ENCODE results near the gene APOBR.

APOBR gene

DNA sequence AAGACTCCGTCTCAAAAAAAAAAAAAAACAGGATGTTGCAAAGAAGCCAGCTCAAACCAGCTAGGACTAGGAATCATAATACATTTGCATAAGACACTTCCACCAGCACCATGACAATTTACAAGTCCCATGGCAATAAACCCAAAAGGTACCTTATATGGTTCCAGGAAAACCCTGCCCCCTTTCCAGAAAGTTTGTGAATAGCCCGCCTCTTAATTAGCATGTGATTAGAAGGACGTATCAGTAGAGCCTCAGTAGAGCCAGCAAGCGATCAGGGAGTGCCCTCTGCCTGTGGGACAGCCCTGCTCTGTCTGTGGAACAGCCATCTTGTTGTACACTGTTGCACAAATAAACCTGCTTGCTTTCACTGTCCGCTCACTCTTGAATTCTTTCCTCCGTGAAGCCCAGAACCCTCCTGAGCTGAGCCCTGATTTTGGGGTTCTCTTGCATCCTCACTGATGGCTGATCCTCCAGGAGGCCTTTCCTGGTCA is 30.3 kb downstream of the APOBR start:
- TF ChIP-seq, protein P1, sequence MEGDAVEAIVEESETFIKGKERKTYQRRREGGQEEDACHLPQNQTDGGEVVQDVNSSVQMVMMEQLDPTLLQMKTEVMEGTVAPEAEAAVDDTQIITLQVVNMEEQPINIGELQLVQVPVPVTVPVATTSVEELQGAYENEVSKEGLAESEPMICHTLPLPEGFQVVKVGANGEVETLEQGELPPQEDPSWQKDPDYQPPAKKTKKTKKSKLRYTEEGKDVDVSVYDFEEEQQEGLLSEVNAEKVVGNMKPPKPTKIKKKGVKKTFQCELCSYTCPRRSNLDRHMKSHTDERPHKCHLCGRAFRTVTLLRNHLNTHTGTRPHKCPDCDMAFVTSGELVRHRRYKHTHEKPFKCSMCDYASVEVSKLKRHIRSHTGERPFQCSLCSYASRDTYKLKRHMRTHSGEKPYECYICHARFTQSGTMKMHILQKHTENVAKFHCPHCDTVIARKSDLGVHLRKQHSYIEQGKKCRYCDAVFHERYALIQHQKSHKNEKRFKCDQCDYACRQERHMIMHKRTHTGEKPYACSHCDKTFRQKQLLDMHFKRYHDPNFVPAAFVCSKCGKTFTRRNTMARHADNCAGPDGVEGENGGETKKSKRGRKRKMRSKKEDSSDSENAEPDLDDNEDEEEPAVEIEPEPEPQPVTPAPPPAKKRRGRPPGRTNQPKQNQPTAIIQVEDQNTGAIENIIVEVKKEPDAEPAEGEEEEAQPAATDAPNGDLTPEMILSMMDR (conservative IDR thresholded peaks at IDR 0.05): no peak
- H3K27ac ChIP-seq: peak overlapping the region; percentile 74

DNA sequence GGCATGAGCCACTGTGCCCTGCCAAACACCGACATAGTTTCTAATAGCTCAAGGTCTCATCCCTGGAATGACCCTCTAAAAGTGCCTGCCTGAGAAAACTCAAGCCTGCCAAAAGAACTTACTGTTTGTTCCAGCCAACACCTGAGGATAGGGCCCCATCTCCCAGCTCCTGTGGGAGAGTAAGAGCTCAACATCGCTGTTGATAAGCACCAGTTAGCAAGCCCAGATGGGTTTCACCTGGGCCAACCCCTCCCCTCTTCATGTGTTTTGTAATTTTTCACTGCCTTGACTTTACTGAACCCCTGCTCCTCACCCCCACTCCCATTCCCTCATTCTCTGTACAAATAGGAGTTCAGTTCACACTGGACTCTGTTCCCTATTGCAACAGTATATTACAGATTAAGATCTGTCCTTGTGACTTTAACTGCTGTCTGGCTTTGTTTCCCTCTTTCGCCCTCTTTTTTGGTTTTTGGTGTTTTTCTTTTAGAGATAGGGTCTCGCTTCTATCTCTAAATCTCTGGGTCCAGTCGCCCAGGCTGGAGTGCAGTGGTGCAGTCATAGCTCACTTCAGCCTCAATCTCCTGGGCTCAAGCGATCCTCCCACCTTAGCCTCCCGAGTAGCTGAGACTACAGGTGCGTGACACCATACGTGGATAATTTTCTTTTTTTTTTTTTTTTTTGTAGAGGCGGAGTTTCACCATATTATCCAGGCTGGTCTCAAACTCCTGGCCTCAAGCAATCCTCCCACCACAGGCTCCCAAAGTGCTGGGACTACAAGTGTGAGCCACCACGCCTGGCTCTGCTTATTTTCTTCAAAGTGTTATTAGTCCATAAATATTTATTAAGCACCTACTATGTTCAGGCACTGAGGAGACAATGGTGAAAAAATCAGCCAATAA is 32.0 kb downstream of the APOBR start:
- TF ChIP-seq, protein P1 (conservative IDR thresholded peaks at IDR 0.05): no peak
- H3K27ac ChIP-seq: peak overlapping the region; percentile 62

DNA sequence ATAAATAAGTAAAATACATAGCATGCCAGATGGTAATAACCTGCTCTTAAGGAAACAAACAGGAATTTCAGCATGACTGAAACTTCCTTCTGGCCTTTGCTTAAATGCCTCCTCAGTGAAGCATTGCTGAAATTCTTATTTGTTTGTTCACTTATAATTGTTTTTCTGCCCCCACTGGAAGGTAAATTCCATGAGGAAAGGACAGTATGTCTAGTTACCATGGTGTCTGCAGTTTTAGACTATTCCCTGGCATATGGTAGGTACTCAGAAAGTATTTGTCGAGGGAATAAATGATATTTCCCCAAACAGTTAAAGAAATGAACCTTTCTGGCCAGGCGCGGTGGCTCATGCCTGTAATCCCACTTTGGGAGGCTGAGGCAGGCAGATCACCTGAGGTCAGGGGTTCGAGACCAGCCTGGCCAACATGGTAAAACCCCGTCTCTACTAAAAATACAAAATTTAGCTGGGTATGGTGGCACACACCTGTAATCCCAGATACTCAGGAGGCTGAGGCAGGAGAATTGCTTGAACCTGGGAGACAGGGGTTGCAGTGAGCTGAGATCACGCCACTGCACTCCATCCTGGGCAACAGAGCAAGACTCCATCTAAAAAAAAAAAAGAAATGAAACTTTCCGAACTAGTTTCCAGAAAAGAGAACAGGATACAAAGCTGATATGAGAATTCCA is 32.8 kb downstream of the APOBR start:
- H3K27ac ChIP-seq: peak overlapping the region; percentile 62

DNA sequence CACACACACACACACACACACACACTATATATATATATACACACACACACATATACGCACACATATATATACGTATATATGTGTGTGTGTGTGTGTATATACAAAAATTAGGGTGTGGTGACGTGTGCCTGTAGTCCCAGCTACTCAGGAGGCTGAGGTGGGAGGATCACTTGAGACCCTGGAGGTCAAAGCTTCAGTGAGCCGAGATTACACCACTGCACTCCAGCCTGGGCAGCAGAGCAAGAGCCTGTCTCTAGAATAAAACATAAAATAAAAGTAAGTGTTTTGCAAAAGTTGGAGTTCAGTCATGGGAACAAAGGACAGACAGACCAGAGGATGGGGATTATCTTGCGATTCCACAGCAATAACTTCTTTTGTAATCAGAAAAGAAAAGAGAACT is 33.5 kb downstream of the APOBR start:
- H3K27ac ChIP-seq: peak overlapping the region; percentile 62
- TF ChIP-seq, protein P1 (conservative IDR thresholded peaks at IDR 0.05): no peak

DNA sequence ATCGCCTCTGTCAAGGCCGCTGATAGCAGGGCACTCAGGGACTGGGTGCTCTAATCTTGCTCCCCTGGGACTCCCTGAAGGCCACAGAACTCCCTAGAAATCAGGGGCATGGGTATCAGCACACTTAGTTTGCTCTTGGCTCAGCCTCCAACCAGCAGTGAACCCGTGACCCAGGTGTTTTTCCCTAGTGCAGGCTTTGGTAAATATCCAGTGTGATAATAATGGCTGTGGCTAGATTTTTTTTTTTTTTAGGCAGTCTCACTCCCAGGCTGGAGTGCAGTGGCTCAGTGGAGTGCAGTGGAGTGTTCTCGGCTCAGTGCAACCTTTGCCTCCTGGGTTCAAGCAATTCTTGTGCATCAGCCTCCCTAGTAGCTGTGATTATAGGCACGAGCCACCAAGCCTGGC is 34.0 kb downstream of the APOBR start:
- TF ChIP-seq, protein P1 (conservative IDR thresholded peaks at IDR 0.05): no peak

DNA sequence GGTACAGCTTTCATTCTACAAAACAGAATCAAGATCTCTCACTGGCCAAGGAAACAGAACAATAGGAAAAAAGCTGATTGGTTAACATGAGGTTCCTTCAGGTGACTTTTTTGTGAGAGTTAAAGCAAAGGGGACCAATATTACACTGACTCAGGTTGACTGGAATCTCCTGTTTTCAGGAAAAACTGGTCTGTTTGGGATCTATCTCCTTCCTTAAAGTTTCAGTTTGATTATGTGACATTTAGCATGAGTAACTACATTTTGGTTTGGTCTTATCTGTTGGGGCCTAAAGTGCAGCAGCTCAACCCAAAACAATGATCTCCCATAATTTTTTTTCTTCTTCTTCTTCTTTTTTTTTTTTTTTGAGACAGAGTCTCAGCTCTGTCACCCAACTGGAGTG is 34.7 kb downstream of the APOBR start:
- TF ChIP-seq, protein P1 (conservative IDR thresholded peaks at IDR 0.05): no peak
- H3K27ac ChIP-seq: peak overlapping the region; percentile 62

More for the DNA sequence above, 34.0 kb downstream of the APOBR start:
- H3K27ac ChIP-seq: peak overlapping the region; percentile 62

DNA sequence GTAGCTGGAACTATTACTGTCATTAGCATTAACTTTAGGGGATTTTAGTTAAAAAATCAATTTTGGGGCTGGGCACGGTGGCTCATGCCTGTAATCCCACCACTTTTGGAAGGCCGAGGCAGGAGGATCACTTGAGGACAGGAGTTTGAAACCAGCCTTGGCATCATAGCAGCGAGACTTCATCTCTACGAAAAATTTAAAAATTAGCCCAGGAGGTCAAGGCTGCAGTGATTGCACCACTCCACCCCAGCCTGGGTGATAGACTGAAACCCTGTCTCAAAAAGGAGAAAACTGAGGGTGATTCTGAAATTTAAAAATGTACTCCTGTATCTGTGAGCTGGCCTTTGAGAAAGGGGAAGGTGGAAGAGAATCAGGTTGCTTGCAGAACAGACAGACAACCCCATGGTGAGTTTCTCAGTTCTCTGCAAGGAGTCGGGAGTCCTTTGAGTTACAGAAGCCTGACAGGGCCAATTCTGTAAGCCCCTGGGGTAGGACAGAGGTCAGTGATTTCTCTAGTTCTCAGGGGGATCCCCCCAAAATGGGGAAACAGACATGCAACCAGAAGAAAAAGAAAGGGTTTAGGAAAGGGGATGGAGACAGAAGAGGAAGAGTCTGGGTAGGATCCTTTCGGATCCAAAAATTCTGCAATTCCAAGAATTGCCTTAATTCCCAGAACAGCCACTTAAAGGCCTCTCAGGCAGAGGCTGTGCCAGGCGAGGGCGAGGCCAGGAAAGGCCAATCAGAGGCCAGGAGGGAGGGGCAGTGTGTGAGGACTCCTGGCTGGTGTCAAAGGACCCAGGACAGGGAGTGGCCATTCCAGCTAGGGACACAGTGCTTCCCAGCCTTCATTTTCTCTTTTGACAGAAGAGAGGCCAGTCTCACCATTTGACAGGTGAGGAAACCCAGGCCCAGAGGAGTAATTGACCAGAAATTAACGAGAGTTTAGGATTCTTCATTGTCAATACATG is 37.6 kb downstream of the APOBR start:
- TF ChIP-seq, protein P1 (conservative IDR thresholded peaks at IDR 0.05): no peak
- peak overlapping the region; percentile 19; the same call in 1 of the 2 replicates for H3K27ac ChIP-seq
